HG02610 (cell line): ENCODE results near the gene ABHD15.

Experiments used
- ATAC-seq: cut with Tn5 transposase; IDR thresholded peaks from one replicate; pipeline ENCODE4 v1.9.1; 2021; ENCODE audit warnings: mild to moderate bottlenecking, moderate library complexity; ENCODE audit not compliant: unreplicated experiment

Gene ABHD15

DNA sequence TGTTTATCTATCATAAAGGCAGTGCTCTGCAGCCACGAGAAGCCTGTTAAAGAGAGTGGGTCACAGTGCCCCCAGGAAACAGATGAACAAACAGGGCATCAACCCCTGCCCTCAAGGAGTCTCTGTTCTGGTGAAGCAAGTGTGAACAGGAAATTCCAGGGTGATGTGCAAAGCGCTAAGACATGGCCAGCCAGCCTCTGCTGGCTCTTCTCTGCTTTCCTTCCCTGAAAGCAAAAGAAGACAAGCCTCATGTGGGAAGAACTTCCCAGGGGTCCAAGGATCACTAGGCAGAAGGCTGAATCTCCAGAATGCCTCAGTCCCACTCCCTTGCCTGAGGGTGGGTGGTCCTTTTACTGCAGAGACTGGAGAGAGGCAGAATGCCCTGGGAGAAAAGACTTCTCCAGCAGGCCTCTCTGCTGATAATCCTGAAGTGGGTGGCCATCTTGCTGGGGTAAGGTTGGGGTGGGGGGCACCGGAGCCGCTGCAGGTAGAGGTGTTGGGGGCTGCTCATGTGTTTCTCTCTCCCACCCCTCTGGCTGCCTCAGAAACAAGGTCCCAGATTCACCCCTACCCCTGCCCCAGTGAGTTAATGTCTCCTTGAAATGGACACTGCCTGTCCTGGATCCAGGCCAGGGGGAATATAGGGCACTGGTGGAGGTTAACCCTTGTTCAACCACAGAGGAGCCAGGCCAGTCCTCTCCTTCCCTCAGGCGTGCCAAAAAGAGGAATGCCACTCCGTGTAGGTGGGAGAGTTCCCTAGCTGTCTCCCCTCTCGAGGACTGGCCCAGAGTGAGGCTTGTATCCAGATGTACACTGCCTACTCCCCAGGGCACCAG, 28.5 kb upstream of the ABHD15 start:
- ATAC-seq = no peak

DNA sequence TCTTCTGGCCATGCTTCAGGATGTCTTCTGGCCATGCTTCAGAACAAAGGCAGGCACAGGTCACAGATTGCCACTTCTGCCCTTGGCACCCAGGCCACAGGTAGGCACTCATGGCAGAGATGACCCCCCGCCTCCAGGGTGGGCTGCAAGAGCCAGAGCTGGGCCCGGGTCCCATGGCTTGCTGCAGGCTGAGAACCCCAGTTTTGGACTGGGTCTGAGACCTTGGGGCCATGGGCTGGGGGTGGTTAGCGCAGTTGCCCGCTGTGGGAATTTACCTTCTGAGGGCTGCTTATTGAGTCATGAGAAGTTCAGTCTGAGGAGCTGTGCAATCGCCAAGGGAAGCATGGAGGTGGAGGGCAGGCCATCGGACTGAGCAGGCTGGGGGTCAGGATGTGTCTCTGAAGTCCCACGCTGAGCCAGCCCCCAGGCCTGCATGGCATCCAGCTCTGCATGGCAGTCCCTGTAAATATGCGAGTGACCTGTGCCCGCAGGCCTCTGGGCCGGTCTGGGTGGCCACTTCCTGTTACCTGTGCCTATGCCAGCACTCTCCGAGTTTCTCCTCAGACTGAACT, 27.8 kb upstream of the ABHD15 start:
- no peak for ATAC-seq

DNA sequence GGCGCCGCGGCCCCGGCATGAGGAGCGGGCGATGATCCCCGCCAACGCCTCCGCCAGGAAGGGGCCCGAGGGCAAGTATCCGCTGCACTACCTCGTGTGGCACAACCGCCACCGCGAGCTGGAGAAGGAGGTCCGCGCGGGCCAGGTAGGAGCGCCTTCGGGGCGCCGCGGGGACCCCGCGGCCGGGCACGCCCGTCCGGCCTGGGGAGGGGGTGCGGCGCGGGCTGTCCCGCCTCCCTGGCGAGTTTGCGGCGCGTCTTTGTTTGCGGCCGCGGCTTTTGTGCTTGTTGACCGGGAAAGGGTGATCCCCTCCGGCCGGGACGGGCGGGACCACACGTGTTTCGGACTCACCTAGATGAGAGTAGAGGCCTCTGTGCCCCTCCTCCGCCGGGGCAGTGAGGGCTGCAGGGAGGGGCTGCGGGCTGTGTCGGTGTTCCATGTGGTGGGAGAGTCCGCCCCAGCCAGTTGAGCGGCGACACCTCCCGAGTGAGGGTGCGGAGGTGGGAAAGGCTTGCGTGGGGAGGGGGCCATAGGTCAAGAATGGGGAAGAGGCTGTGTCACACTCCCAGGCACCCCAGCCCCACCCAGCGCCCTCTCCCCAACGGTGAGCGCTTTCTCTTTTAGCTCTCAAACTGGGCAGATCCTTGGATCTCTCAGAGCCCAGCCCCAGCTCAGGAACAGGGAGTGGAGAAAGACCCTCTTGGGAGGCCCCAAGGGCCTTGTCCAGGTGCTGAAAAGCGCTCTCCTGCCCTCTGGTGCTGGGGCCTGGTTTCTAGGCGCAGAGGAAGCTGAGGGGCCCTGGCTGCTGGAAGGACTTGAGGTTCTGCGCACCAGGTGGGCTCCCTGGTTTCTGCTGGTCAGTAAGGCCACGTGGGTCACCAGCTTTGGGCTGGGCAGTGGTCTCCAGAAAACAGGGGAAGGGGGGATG, 27.0 kb upstream of the ABHD15 start:
- no peak for ATAC-seq

DNA sequence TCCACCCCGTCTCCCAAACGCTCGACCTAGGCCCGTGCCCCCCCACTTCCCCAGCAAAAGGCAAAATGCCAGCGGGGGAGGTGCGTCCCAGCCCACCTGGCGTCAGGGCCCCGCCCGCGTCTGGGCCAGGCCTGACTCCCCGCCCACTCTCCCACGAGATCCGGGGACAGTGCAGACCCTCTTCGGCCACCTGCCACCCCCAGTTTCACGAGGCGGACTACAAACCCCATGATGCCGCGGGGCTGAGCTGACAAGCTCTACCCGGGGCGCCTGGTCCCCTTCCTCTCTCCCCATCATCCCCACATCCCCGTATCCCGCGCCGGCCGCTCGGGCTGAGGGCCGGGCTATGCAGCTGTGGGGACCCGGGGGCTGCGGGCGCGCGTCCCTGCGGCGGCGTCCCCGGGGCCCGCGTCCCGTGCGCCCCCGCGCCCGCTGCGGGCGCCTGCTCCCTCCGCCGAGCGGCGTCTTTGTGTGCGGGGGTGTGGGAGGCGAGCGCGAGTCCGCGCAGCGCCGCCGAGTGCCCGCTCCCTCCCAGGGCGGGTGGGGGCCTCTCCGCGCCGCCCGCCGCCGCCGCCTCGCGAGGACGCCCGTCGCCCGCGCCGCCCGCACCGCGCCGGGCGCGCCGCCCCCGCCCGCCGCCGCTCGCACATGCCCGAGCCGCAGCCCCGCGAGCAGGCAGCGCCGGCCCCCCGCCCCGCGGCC, 26.2 kb upstream of the ABHD15 start, which contains the start of gene ANKRD13B:
TSS of gene ANKRD13B (plus strand) at position 283 of the 702 bp plus-strand sequence. CDS start 490 bp downstream, outside the sequence.
- no peak for ATAC-seq

- no peak for ATAC-seq
Observed at GRCh38 chr17:29591737-29592608, 25.1 kb upstream of the ABHD15 start.

- no peak for ATAC-seq
Observed at GRCh38 chr17:29591146-29591736, 24.4 kb upstream of the ABHD15 start.

GRCh38 chr17:29590411-29591145, 23.7 kb upstream of the ABHD15 start:
- ATAC-seq = no peak

DNA sequence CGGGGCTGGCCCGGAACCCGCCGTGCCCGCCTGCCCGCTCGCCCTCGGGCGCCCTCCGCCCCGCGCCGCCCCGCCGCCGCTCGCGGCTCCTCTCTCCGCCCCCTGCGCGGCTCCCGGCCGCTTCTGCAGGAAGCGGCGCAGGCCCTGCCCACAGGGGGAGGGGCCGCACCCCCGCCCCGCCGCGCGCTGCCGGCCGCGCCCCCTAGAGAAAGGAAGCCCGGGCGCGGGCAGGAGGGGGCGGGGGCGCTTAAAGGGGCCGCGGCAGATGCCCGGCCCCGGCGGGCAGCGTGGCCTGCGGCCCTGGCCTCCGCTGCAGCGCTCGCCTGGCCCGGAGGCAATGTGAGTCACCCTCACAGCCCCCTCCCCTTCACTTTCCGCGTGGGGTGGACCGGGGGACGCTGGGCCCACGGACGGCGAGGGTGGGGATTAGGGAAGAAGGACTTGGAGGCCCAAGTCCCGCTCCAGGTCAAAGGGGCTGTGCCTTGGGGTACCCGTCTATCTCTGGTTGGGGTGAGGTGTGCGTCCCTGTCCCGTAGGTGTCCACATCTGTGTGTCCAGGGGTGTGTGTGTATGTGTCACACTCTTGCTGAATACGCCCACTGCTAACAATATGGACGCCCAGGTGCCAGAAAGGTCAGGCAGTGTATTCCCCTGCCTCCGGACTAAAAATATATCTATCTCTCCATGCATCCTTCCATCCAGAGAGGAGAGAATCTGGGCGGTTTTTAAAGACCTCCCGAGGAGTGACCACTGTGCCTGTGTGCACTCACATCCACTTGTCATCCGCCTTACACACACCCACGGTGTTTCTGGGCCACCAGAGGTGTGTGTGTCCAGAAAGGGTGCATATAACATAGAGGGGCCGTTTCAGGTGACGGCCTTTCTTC, 22.9 kb upstream of the ABHD15 start, which contains the start of gene GIT1:
TSS of gene GIT1 (minus strand) at position 125 of the 887 bp plus-strand sequence. CDS start 270 bp downstream, outside the sequence.
- ATAC-seq = peak; percentile 69

- ATAC-seq = peak; percentile 14
Observed at GRCh38 chr17:29588562-29589411, 21.9 kb upstream of the ABHD15 start.

DNA sequence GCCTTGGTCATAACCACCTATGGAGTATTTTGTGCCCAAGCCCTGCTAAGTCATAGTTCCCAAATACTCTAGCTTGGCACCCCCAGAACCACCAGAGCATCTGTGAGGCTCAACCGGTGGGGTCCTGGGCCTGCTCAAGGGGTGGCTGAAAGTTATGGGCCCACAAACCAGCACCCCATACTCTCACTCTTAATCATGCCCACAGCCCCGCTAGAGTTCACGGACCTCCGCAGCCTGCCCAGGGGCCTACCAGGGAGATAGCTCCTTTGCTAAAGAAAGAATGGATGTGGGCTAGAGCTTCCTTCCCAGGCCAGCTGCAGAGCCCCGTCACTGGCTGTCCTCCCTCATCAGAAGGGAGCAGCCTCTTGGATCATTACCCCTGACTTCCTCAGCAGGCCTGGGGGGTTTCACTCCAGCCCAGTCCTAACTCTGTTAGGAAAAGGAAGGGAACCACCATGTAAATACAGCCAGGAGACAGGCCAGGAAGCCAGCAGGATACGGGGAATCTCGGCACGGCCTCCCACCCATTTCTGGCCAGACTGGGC, 21.3 kb upstream of the ABHD15 start:
- no peak for ATAC-seq

- no peak for ATAC-seq
Observed at GRCh38 chr17:29587591-29587990, 20.8 kb upstream of the ABHD15 start.

DNA sequence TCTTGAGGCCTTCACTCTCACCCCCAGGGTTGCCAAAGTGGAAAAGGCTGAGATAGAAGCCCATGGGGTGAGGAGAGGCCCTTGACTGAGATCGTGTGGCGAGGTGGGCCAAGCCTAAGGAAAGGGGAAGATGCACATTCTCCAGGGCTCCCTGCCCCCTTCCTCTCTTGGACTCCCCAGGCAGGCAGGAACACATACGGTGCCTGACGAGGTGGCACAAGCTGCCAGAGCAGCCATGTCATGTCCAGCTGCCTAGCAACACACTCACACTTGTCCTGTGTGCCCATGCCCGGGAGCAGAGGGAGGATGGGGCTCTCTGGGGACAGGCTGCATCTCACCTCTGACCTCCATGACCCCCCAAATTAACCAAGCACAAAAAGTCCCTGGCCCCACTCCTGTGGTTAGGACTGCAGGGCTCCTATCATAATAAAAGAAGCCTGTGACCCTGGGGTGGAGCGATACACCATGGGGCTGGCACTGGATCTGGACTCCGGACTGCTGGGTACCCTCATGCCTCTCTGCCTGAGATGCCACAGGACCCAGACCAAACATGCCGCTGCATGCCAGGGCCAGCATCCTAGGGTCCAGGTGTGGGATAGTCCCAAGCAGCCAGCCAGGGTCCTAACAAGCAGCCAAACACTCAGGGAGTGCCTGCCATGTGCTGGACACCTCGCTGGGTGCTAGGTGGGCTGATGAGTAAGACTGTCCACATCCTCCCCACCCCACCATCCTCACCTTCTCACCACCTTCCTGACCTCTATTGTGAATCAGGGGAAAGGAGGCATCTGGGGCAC, 20.0 kb upstream of the ABHD15 start:
- ATAC-seq = no peak

GRCh38 chr17:29585080-29585751, 18.4 kb upstream of the ABHD15 start:
- no peak for ATAC-seq

- ATAC-seq = no peak
Observed at GRCh38 chr17:29584452-29585079, 17.7 kb upstream of the ABHD15 start.
